Endothelial cell of umbilical vein (primary cell): ENCODE measurements around the gene EPB42. TPM values are rescaled to one million over a fixed set of nuclear protein-coding genes. Genes with fewer than 3 reads are reported as not detected.

Experiments used
- BruUV-seq: library from RNA; stranded (reverse); fragments of 400-500 nt; replicated peaks from 2 replicates; lab custom pipeline; 2021; lab: Mats Ljungman, UMichigan
- CTCF ChIA-PET: fragments of 300-600, 350-600 bp; sonication (Branson Sonifier 250); formaldehyde crosslinking; loops from one replicate; lab custom pipeline; 2021; ENCODE audit warnings: antibody characterized with exemption, inconsistent platforms; lab: Charles Lee
- POLR2A ChIA-PET: fragments of 300-600, 350-600 bp; sonication (Branson Sonifier 250); formaldehyde crosslinking; loops from one replicate; lab custom pipeline; 2021; ENCODE audit warnings: antibody characterized with exemption, inconsistent platforms; lab: Charles Lee
- DNase-seq: peaks from one replicate; pipeline ENCODE4 v3.0.0-alpha.2; 2011; ENCODE audit warnings: low read depth, low spot score
- FAIRE-seq: peaks from 2 replicates; lab custom pipeline; 2011; peaks lifted over from hg19 to GRCh38; lab: Jason Lieb, UNC
- H2AFZ ChIP-seq: 2 replicates; pipeline ENCODE4 v1.6.0; 2012; ENCODE audit warnings: low read depth, low read length, control low read depth, inconsistent platforms
- H3K27ac ChIP-seq: 2 replicates; pipeline ENCODE4 v1.5.1; 2011; ENCODE audit warnings: low read depth, mild to moderate bottlenecking, control low read depth, low read length, moderate library complexity; ENCODE audit not compliant: insufficient read depth
- H3K27me3 ChIP-seq, 2 experiments: 2 replicates each; pipeline versions ENCODE4 v1.6.0 to v1.6.1; 2011; ENCODE audit warnings: low read length in 2 of 2, mixed read lengths in 1 of 2; ENCODE audit not compliant: control insufficient read depth in 2 of 2, insufficient read depth in 2 of 2
- H3K36me3 ChIP-seq, 2 experiments: 2 replicates in 1 of 2; 3 replicates in 1 of 2; pipeline ENCODE4 v1.5.1; 2011; ENCODE audit warnings: low read length in 2 of 2, mild to moderate bottlenecking in 1 of 2, moderate library complexity in 1 of 2; ENCODE audit not compliant: control insufficient read depth in 2 of 2, insufficient read depth in 2 of 2; ENCODE audit errors: extremely low read depth in 1 of 2
- H3K4me1 ChIP-seq: 3 replicates; pipeline ENCODE4 v1.5.1; 2011; ENCODE audit warnings: mild to moderate bottlenecking, low read length; ENCODE audit not compliant: control insufficient read depth, insufficient read depth; ENCODE audit errors: extremely low read depth
- H3K4me2 ChIP-seq: 2 replicates; pipeline ENCODE4 v1.6.1; 2011; ENCODE audit warnings: low read length, control low read depth, mixed read lengths; ENCODE audit not compliant: insufficient read depth
- H3K4me3 ChIP-seq, 3 experiments: fragments of 200-600 bp in 1 of 3; sonication (generic), shearing (Covaris generic) in 1 of 3; replicated peaks in 1 of 3; 2 replicates each; pipeline ENCODE4 v1.5.1; 2011 to 2016; ENCODE audit warnings: control low read depth in 3 of 3, low read length in 3 of 3, mild to moderate bottlenecking in 2 of 3, inconsistent platforms in 1 of 3, low read depth in 1 of 3, moderate library complexity in 1 of 3; ENCODE audit not compliant: insufficient read depth in 1 of 3
- H3K79me2 ChIP-seq: 2 replicates; pipeline ENCODE4 v1.6.0; 2012; ENCODE audit warnings: low read length, inconsistent platforms; ENCODE audit not compliant: control insufficient read depth, insufficient read depth
- H3K9ac ChIP-seq: replicated peaks from 2 replicates; pipeline ENCODE3; 2011; ENCODE audit warnings: low read length, control low read depth; ENCODE audit not compliant: insufficient read depth; ENCODE audit errors: extremely low read depth
- H3K9me1 ChIP-seq: replicated peaks from 3 replicates; pipeline ENCODE4 v1.6.0; 2011; ENCODE audit warnings: mild to moderate bottlenecking, low read length; ENCODE audit not compliant: control insufficient read depth, insufficient read depth; ENCODE audit errors: extremely low read depth
- H3K9me3 ChIP-seq: replicated peaks from 2 replicates; pipeline ENCODE4 v1.5.1; 2012; ENCODE audit warnings: low read length, inconsistent platforms; ENCODE audit not compliant: control insufficient read depth, insufficient read depth
- H4K20me1 ChIP-seq: replicated peaks from 2 replicates; pipeline ENCODE3; 2011; ENCODE audit warnings: mild to moderate bottlenecking, low read length; ENCODE audit not compliant: control insufficient read depth, insufficient read depth; ENCODE audit errors: extremely low read depth
- EZH2 ChIP-seq: IDR thresholded peaks from 2 replicates; pipeline ENCODE4 v1.6.1; 2012; ENCODE audit warnings: borderline replicate concordance, low read depth, mild to moderate bottlenecking, moderate library complexity, low read length, inconsistent platforms; ENCODE audit not compliant: severe bottlenecking
- FOS ChIP-seq: IDR thresholded peaks from 2 replicates; pipeline ENCODE4 v1.6.1; 2011; ENCODE audit warnings: mild to moderate bottlenecking, low read length, moderate library complexity, borderline replicate concordance; ENCODE audit not compliant: insufficient read depth
- GATA2 ChIP-seq: IDR thresholded peaks from 2 replicates; pipeline ENCODE4 v1.7.0; 2011; ENCODE audit warnings: low read depth, mild to moderate bottlenecking, moderate library complexity, mixed read lengths, low read length; ENCODE audit not compliant: insufficient read length, insufficient read depth
- JUN ChIP-seq: IDR thresholded peaks from 2 replicates; pipeline ENCODE4 v1.6.1; 2011; ENCODE audit warnings: borderline replicate concordance, low read depth; ENCODE audit not compliant: insufficient read length, insufficient read depth
- MYC ChIP-seq: IDR thresholded peaks from one replicate; pipeline ENCODE4 v1.6.1; 2011; ENCODE audit warnings: mild to moderate bottlenecking, low read depth, low read length
- POLR2A ChIP-seq: IDR thresholded peaks from 2 replicates; pipeline ENCODE4 v1.6.1; 2012; ENCODE audit warnings: low read depth, mild to moderate bottlenecking, control low read depth, low read length
- POLR2AphosphoS5 ChIP-seq: IDR thresholded peaks from 2 replicates; pipeline ENCODE4 v1.6.1; 2012; ENCODE audit warnings: low read depth, mild to moderate bottlenecking, control low read depth, low read length, moderate library complexity; ENCODE audit not compliant: insufficient read depth
- dilution Hi-C: fragments of 300-500 bp; cut with MboI; formaldehyde crosslinking; loops from one replicate; pipeline ENCODE4 v1.15.0; 2019; ENCODE audit warnings: low sequenced_read_pairs; ENCODE audit not compliant: extremely low pct_ligation_motif_present
- intact Hi-C: fragments of 100-400 bp; cut with micrococcal nuclease; formaldehyde crosslinking; loops from one replicate; pipeline ENCODE4 v1.10.0; 2022
- polyA plus RNA-seq, 4 experiments: library from polyadenylated mRNA; depleted of rRNA in 3 of 4; stranded (reverse) in 3 of 4; unstranded in 1 of 4; fragments of >200 nt; gene quantifications; 2 replicates each; pipeline versions ENCODE4 v1.2.1 to v1.2.3, GENCODE V29; 2011 to 2012; ENCODE audit warnings: missing spikeins in 1 of 4
- total RNA-seq: library from RNA; stranded (reverse); gene quantifications from 2 replicates; pipeline ENCODE4 v1.2.3, GENCODE V29; 2021
- TF ChIP-seq, protein P1 (sequence below): IDR thresholded peaks from 2 replicates; pipeline ENCODE4 v1.6.1; 2011; ENCODE audit not compliant: insufficient read depth, insufficient read length
- TF ChIP-seq, protein P2 (sequence below), 2 donors: IDR thresholded peaks; 1 replicate in 1 of 2; 2 replicates in 1 of 2; pipeline ENCODE4 v1.5.1; 2011; ENCODE audit warnings: low read length in 2 of 2, mild to moderate bottlenecking in 2 of 2, moderate library complexity in 2 of 2, control low read depth in 1 of 2, inconsistent platforms in 1 of 2, low read depth in 1 of 2; ENCODE audit not compliant: insufficient read depth in 1 of 2; ENCODE audit errors: extremely low read depth in 1 of 2

Gene EPB42
- total and polyA plus RNA-seq, 2 donors (not counting 3 experiments of a cell fraction or from before 2014, with no cell fraction given): not detected

DNA sequence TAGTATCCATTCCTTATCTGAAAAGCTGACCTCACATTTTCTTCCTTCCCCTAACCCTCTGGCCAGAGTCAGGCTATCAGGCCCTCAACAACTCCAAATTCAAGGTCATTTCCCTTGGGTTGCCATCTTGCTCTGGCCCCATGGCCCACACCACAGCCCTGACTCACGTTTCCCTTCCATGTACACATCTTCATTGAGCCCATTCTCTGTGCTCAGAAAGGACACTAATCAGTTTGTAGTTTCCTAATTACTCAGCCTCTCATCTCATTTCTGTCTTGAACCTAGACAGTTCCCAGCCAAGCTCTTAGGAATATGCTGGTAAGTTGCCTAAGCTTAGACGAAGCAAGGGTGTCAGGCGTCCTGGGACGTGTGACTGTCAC lies 31.0 kb upstream of the EPB42 start:
- Histone ChIP-seq H3K27me3 (peaks cover 3 to 4% of the 10 kb centered on the region in 2 experiments), H3K4me2 (no peak overlapping the region), H3K9me1 (no peaks in the 10 kb centered on the region), H3K9ac (no peak overlapping the region), H3K79me2 (no peaks in the 10 kb centered on the region), H3K4me3 (no peak overlapping the region), H3K9me3 (no peaks in the 10 kb centered on the region), H4K20me1 (no peaks in the 10 kb centered on the region), H2AFZ (no peak overlapping the region), H3K36me3 (no peaks in the 10 kb centered on the region), H3K4me1 (no peaks in the 10 kb centered on the region), H3K27ac (no peak overlapping the region)
- TF ChIP-seq POLR2A (no peak), POLR2AphosphoS5 (no peak), JUN (no peak), GATA2 (no peak), EZH2 (no peak), MYC (no peak), FOS (no peak)
- TF ChIP-seq, protein P1, sequence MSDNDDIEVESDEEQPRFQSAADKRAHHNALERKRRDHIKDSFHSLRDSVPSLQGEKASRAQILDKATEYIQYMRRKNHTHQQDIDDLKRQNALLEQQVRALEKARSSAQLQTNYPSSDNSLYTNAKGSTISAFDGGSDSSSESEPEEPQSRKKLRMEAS: no peak
- TF ChIP-seq, protein P2, sequence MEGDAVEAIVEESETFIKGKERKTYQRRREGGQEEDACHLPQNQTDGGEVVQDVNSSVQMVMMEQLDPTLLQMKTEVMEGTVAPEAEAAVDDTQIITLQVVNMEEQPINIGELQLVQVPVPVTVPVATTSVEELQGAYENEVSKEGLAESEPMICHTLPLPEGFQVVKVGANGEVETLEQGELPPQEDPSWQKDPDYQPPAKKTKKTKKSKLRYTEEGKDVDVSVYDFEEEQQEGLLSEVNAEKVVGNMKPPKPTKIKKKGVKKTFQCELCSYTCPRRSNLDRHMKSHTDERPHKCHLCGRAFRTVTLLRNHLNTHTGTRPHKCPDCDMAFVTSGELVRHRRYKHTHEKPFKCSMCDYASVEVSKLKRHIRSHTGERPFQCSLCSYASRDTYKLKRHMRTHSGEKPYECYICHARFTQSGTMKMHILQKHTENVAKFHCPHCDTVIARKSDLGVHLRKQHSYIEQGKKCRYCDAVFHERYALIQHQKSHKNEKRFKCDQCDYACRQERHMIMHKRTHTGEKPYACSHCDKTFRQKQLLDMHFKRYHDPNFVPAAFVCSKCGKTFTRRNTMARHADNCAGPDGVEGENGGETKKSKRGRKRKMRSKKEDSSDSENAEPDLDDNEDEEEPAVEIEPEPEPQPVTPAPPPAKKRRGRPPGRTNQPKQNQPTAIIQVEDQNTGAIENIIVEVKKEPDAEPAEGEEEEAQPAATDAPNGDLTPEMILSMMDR (IDR thresholded peaks at IDR 0.05; ENCODE audit: extremely low read depth in 1 of 2, insufficient read depth in 1 of 2, low read depth in 1 of 2, low read length in 2 of 2): no peak
- no peak for DNase-seq
- no peak for FAIRE-seq
- dilution Hi-C loops (no loop called here), intact Hi-C loops (no loop called here)
- CTCF ChIA-PET: interaction anchor here (1.3 kb wide), 1 partner anchor 34 kb away, joined by 5 read pairs; no protein-coding TSS in a partner anchor
- POLR2A ChIA-PET: no interaction called here
- BruUV-seq: no TSS peak
